GM18519 (cell line): Measurements from ENCODE around the gene GPR89A.
"Not testable (repeated sequence)": the region's sequence is repeated elsewhere in the genome, so short reads cannot be mapped to it uniquely, and the experiment has no call there.

Experiments used
- ATAC-seq: cut with Tn5 transposase; IDR thresholded peaks from one replicate; pipeline ENCODE4 v1.9.1; 2021; ENCODE audit warnings: mild to moderate bottlenecking, moderate library complexity; ENCODE audit not compliant: unreplicated experiment, low FRiP score

GPR89A gene

GRCh38 chr1:145607833-145608733 lies at the start of gene GPR89A:
Gene GPR89A, plus strand, starts transcription at chr1:145607988. Its CDS starts 146 bp downstream, at chr1:145608134.
- ATAC-seq, result peak; percentile 86

DNA sequence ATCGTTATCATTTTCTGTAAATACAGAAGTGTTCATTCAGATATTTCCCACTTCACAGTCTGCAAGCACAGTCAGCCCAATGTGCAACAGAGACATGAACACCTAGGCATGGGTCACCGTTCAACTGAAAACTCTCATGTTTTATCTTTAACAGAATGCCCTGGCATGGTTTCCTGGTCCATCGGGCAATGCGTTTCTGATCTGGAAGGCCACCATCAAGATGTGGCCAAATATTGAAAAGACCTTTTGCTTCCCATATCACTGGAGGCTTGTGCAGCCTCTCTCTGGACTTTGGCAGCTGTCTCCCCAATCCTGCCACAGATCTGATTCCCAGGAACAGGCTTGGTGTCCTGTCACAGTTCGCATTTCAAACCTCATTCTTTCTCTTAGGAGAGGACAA lies 21.0 kb upstream of the GPR89A start:
- ATAC-seq, result not testable (repeated sequence)

DNA sequence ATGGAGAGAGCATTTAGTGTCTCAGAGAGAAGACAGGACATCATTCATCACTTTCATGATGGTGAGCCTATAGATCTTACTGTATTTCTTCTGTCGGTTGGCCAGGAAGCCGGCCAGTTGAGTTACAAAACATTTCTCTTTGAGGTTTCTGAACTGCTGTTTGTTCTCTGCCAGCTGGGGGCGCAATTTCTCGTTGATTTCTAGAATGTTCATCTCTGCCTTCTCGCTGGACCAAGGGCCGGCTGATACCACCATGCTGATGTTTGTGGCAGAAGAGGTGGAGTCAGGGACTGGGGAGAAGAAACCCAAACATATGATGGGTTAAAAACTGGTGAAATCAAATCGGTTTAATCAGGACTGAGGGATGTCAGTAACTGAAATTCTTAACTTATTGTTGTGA lies 17.0 kb upstream of the GPR89A start:
- ATAC-seq, result not testable (repeated sequence)

DNA sequence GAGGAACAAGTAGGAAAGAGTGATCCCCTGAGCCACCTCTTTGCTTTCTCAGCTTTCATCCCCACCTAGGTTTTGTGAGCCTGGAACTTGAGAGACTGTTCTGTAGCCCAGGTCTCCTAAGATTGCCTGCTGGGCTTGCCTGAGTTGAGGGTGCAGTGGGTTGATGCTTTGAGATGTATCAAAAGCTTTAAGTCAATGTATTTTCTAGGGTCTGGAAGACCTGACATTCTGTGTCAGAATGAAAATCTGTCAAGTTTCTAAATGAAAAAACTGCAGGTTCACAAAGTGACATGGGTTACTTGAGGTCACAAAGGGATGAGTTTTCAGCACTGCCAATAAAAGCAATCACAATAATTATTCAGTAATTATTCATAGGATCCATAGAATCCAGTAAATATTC lies 15.4 kb upstream of the GPR89A start:
- ATAC-seq, result not testable (repeated sequence)

DNA sequence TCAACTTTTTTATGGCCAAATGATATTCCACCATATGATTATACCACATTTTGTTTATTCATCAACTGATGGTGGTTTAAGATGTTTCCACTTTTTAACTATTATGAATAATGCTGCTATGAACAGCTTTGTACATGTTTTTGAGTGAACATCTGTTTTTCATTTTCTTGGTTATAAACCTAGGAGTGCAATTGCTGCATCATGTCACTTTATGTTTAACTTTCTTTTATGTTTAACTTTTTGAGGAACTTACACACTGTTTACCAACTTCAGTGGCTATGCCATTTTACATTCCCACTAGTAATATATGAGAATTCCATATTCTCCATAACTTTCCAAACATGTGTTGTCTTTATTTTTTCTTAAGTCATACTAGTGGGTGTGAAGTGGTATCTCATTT lies 12.4 kb upstream of the GPR89A start:
- ATAC-seq, result not testable (repeated sequence)

- ATAC-seq, result not testable (repeated sequence)
Measured at GRCh38 chr1:145596236-145596635, 11.6 kb upstream of the GPR89A start.

GRCh38 chr1:145599426-145599825 lies 8.4 kb upstream of the GPR89A start:
- ATAC-seq, result not testable (repeated sequence)

GRCh38 chr1:145601593-145601992 lies 6.2 kb upstream of the GPR89A start:
- no peak for ATAC-seq

- ATAC-seq, result not testable (repeated sequence)
Measured at GRCh38 chr1:145606840-145607239, 948 bp upstream of the GPR89A start.

DNA sequence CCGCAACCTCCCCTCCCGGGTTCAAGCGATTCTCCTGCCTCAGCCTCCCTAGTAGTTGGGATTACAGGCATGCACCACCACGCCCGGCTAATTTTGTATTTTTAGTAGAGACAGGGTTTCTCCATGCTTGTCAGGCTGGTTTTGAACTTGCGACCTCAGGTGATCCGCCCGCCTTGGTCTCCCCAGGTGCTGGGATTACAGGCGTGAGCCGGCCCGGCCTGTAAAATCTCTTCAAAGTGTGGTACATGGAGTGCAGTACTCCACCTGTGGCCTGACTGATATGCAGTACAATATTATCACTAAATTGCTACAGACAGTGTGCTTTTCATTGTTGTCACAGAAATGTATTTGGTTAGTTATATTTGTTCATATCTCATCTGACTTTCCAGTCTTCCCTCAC lies 499 bp upstream of the GPR89A start:
- not testable (repeated sequence) for ATAC-seq

DNA sequence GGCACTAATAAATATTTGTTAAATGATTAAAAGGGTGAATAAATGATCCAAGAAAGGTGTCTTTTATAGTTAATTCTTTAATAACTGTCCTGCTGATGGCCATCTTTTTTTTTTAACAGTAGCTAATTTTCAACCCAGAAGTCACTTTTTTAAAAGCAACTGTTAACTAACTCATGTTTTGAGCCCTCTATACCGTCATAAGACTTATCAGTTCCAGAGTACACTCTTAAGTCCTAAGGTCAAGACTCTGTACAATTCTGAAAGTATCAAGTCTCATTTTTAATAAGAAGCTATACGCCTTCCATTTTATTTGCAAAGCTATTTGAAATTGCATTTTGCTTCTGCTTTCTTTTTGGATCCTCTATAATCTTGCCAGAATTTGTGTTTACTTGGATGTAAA lies 3.0 kb downstream of the GPR89A start:
- ATAC-seq, result not testable (repeated sequence)

GRCh38 chr1:145620073-145620472 lies 12.3 kb downstream of the GPR89A start:
- not testable (repeated sequence) for ATAC-seq

DNA sequence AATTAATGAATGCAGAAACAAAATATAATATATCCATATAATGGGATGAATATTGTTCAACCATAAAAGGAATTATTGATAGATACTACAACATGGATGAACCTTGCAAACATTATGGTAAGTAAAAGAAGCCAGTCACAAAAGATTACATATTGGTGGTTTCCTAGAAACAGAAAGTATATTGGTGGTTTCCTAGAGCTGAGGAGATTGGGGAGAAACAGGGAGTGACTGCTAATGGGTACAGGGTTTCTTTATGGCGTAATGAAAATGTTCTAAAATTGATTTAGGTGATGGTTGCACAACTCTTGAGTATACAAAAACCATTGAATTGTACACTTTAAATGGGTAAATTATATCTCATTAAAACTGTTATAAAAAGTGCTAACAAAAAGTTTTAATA lies 14.4 kb downstream of the GPR89A start:
- ATAC-seq, result not testable (repeated sequence)

- not testable (repeated sequence) for ATAC-seq
Measured at GRCh38 chr1:145636237-145636636, 28.4 kb downstream of the GPR89A start.

DNA sequence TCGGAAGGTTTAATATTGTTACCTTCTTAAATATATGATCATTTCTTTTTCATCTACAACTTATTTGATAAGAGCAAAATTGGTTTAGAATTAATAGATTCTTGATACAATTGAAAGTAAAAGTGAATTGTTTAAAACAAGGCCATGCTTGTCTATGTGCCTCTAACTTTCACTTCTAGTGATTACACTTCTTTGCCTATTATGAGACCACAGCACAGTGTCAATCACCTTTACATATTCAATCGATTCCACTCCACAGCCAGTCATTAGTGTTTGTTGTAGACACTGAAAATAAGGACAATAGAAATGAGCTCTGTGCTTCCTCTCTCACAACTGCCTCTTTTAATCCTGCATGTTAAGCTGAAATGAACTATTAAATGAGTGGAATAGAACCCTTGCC lies 34.1 kb downstream of the GPR89A start:
- not testable (repeated sequence) for ATAC-seq

GRCh38 chr1:145643990-145644389 lies 36.2 kb downstream of the GPR89A start:
- not testable (repeated sequence) for ATAC-seq

- ATAC-seq, result not testable (repeated sequence)
Measured at GRCh38 chr1:145656245-145656943, 48.6 kb downstream of the GPR89A start.

- not testable (repeated sequence) for ATAC-seq
Measured at GRCh38 chr1:145662502-145662901, 54.7 kb downstream of the GPR89A start.

- not testable (repeated sequence) for ATAC-seq
Measured at GRCh38 chr1:145665015-145665414, 57.2 kb downstream of the GPR89A start.

DNA sequence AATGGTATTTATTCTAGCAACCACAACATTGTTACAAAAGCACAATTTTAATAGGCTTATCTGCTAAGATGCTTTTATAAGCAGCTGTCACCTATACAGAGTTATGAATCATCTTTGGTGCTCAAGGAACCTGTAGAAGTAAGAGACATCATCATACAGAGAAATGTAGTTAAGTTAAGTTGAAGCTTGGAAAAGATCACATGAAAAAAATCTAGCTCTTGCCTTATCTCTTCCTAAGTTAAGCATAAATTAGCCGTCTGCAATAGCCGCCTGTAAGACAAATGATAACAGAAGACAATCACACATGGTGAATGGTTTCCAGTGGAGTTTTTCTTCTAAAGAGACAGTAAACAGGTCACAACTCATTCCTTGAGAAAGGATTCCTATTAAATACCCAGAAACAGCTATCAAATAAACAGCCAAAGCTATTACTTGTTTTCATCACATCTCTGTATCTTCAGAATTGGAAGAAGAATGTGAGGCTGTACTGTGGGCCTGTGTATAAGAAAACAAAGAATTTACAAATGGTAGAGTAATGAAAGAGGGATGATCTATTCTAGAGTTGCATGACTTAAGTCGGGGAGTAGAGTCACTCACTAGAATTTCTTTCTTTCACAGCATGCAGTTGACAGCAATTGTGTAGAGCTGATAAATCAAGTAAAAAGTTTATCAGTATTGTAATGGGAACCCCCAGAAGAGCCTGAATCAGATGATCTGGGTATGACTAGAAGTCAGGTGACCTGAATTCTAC lies 63.4 kb downstream of the GPR89A start:
- ATAC-seq, result not testable (repeated sequence)

- not testable (repeated sequence) for ATAC-seq
Measured at GRCh38 chr1:145673217-145673616, 65.4 kb downstream of the GPR89A start.
